Measurements from ENCODE around the gene CEP192. TPM values are rescaled to one million over a fixed set of nuclear protein-coding genes. Genes with fewer than 3 reads are reported as not detected.

CEP192 gene
- total and polyA plus RNA-seq, 2 of the 13 experiments (the other 11 are each of a cell fraction or from before 2014, with no cell fraction given), result 15.3 to 24.7 TPM

GRCh38 chr18:13138420-13139139 lies 147.4 kb downstream of the CEP192 start (continued):
- TF ChIP-seq ZNF687 (CRISPR knock-in tag; IDR thresholded peaks at IDR 0.05) (peak; percentile 92), ZNF598 (CRISPR knock-in tag; IDR thresholded peaks at IDR 0.05; ENCODE audit: borderline replicate concordance) (peak; percentile 83; the same call in 1 of the 2 replicates), FLYWCH1 (CRISPR knock-in tag; IDR thresholded peaks at IDR 0.05) (no peak), SALL1 (CRISPR knock-in tag; IDR thresholded peaks at IDR 0.05) (peak; percentile 27; the same call in 1 of the 2 replicates), ZMAT3 (CRISPR knock-in tag; conservative IDR thresholded peaks at IDR 0.05) (peak; percentile 63), ZNF205 (CRISPR knock-in tag; IDR thresholded peaks at IDR 0.05) (peak; percentile 48; the same call in 1 of the 2 replicates), SMAD1 (CRISPR knock-in tag; IDR thresholded peaks at IDR 0.05; ENCODE audit: borderline replicate concordance, low read depth) (peak; percentile 73; the same call in 1 of the 2 replicates), NRL (CRISPR knock-in tag; IDR thresholded peaks at IDR 0.05; ENCODE audit: borderline replicate concordance) (peak; percentile 55; the same call in 1 of the 2 replicates), ZNF33B (CRISPR knock-in tag; IDR thresholded peaks at IDR 0.05) (0 out of 2 replicates have a peak, but pooled peaks have one; percentile 32), ZNF317 (CRISPR knock-in tag; IDR thresholded peaks at IDR 0.05) (0 out of 2 replicates have a peak, but pooled peaks have one; percentile 30), ZBTB7B (CRISPR knock-in tag; IDR thresholded peaks at IDR 0.05) (0 out of 2 replicates have a peak, but pooled peaks have one; percentile 27), ATF7-NPFF (CRISPR knock-in tag; IDR thresholded peaks at IDR 0.05; ENCODE audit: low read depth) (0 out of 2 replicates have a peak, but pooled peaks have one; percentile 31), ZNF879 (CRISPR knock-in tag; IDR thresholded peaks at IDR 0.05) (0 out of 2 replicates have a peak, but pooled peaks have one; percentile 31), GABPB1 (CRISPR knock-in tag; IDR thresholded peaks at IDR 0.05) (peak; percentile 70)
- TF ChIP-seq, protein P1, sequence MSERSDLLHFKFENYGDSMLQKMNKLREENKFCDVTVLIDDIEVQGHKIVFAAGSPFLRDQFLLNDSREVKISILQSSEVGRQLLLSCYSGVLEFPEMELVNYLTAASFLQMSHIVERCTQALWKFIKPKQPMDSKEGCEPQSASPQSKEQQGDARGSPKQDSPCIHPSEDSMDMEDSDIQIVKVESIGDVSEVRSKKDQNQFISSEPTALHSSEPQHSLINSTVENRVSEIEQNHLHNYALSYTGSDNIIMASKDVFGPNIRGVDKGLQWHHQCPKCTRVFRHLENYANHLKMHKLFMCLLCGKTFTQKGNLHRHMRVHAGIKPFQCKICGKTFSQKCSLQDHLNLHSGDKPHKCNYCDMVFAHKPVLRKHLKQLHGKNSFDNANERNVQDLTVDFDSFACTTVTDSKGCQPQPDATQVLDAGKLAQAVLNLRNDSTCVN (CRISPR knock-in tag; IDR thresholded peaks at IDR 0.05; ENCODE audit: borderline replicate concordance), result peak; percentile 28; the same call in 1 of the 2 replicates
- TF ChIP-seq, protein P2, sequence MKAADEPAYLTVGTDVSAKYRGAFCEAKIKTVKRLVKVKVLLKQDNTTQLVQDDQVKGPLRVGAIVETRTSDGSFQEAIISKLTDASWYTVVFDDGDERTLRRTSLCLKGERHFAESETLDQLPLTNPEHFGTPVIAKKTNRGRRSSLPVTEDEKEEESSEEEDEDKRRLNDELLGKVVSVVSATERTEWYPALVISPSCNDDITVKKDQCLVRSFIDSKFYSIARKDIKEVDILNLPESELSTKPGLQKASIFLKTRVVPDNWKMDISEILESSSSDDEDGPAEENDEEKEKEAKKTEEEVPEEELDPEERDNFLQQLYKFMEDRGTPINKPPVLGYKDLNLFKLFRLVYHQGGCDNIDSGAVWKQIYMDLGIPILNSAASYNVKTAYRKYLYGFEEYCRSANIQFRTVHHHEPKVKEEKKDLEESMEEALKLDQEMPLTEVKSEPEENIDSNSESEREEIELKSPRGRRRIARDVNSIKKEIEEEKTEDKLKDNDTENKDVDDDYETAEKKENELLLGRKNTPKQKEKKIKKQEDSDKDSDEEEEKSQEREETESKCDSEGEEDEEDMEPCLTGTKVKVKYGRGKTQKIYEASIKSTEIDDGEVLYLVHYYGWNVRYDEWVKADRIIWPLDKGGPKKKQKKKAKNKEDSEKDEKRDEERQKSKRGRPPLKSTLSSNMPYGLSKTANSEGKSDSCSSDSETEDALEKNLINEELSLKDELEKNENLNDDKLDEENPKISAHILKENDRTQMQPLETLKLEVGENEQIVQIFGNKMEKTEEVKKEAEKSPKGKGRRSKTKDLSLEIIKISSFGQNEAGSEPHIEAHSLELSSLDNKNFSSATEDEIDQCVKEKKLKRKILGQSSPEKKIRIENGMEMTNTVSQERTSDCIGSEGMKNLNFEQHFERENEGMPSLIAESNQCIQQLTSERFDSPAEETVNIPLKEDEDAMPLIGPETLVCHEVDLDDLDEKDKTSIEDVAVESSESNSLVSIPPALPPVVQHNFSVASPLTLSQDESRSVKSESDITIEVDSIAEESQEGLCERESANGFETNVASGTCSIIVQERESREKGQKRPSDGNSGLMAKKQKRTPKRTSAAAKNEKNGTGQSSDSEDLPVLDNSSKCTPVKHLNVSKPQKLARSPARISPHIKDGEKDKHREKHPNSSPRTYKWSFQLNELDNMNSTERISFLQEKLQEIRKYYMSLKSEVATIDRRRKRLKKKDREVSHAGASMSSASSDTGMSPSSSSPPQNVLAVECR (CRISPR knock-in tag; IDR thresholded peaks at IDR 0.05; ENCODE audit: borderline replicate concordance), result no peak; the same call in 1 of the 2 replicates

Data from HepG2 (cell line).